Liver (tissue), 9 donors: Measurements from ENCODE around the gene TLCD5. TPM values are rescaled to one million over a fixed set of nuclear protein-coding genes. Genes with fewer than 3 reads are reported as not detected.

Source experiments
- DNase-seq: peaks from one replicate; pipeline ENCODE4 v3.0.0-alpha.2; 2017; ENCODE audit warnings: low spot score
- H3K27ac ChIP-seq, 2 donors: one replicate each; pipeline ENCODE4 v1.7.0; 2013; ENCODE audit warnings: inconsistent platforms in 2 of 2, low read length in 2 of 2, control low read depth in 1 of 2, low read depth in 1 of 2, mild to moderate bottlenecking in 1 of 2
- H3K27me3 ChIP-seq, 4 donors: one replicate each; pipeline versions ENCODE4 v1.6.1 to v1.7.0; 2013; ENCODE audit warnings: low read length in 3 of 4, inconsistent platforms in 1 of 4, mild to moderate bottlenecking in 1 of 4, moderate library complexity in 1 of 4; ENCODE audit not compliant: control insufficient read depth in 4 of 4, insufficient read depth in 4 of 4
- H3K36me3 ChIP-seq, 4 donors: one replicate each; pipeline versions ENCODE4 v1.6.1 to v1.7.0; 2013; ENCODE audit warnings: low read length in 3 of 4, mild to moderate bottlenecking in 3 of 4, low read depth in 1 of 4, moderate library complexity in 1 of 4; ENCODE audit not compliant: control insufficient read depth in 4 of 4, insufficient read depth in 3 of 4
- H3K4me1 ChIP-seq, 4 donors: one replicate each; pipeline versions ENCODE4 v1.6.1 to v1.7.0; 2013; ENCODE audit warnings: low read length in 3 of 4, mild to moderate bottlenecking in 3 of 4, moderate library complexity in 1 of 4; ENCODE audit not compliant: control insufficient read depth in 4 of 4, insufficient read depth in 4 of 4
- H3K4me3 ChIP-seq, 3 donors: one replicate each; pipeline versions ENCODE4 v1.6.1 to v1.7.0; 2013; ENCODE audit warnings: low read length in 3 of 3, control low read depth in 1 of 3, low read depth in 1 of 3, mild to moderate bottlenecking in 1 of 3
- H3K9ac ChIP-seq, 2 donors: one replicate each; pipeline ENCODE4 v1.7.0; 2013; ENCODE audit warnings: low read length in 2 of 2, mild to moderate bottlenecking in 2 of 2, moderate library complexity in 2 of 2, control low read depth in 1 of 2, low read depth in 1 of 2
- H3K9me3 ChIP-seq, 4 donors: one replicate each; pipeline versions ENCODE4 v1.6.1 to v1.7.0; 2013; ENCODE audit warnings: low read length in 3 of 4; ENCODE audit not compliant: control insufficient read depth in 4 of 4
- ATF3 ChIP-seq: IDR thresholded peaks from 2 replicates; pipeline ENCODE4 v1.6.1; 2016; ENCODE audit warnings: antibody characterized with exemption
- CTCF ChIP-seq: fragments of 150-350 bp; IDR thresholded peaks from 2 replicates; pipeline ENCODE4 v1.5.1; 2017; ENCODE audit warnings: improper control_type of control experiment, low read depth, low read length; ENCODE audit not compliant: missing input control
- EGR1 ChIP-seq, 2 donors: IDR thresholded peaks; 2 replicates each; pipeline ENCODE4 v1.6.1; 2016 to 2018; ENCODE audit warnings: antibody characterized with exemption in 2 of 2, low read depth in 2 of 2
- FOXA1 ChIP-seq: IDR thresholded peaks from 2 replicates; pipeline ENCODE4 v1.6.1; 2016; ENCODE audit warnings: antibody characterized with exemption
- FOXA2 ChIP-seq: IDR thresholded peaks from 2 replicates; pipeline ENCODE4 v1.6.1; 2016; ENCODE audit warnings: antibody characterized with exemption
- HNF4G ChIP-seq: IDR thresholded peaks from 2 replicates; pipeline ENCODE4 v1.6.1; 2016; ENCODE audit warnings: antibody characterized with exemption
- MAX ChIP-seq: IDR thresholded peaks from 2 replicates; pipeline ENCODE4 v1.6.1; 2016; ENCODE audit warnings: antibody characterized with exemption
- NR2F2 ChIP-seq: IDR thresholded peaks from 2 replicates; pipeline ENCODE4 v1.6.1; 2016; ENCODE audit warnings: antibody characterized with exemption
- RAD21 ChIP-seq, 2 donors: IDR thresholded peaks; 2 replicates each; pipeline ENCODE4 v1.6.1; 2016; ENCODE audit warnings: antibody characterized with exemption in 2 of 2, mild to moderate bottlenecking in 2 of 2
- REST ChIP-seq: IDR thresholded peaks from 2 replicates; pipeline ENCODE4 v1.6.1; 2016; ENCODE audit warnings: antibody characterized with exemption, mild to moderate bottlenecking
- RXRA ChIP-seq, 2 donors: IDR thresholded peaks; 2 replicates each; pipeline ENCODE4 v1.6.1; 2017 to 2018; ENCODE audit warnings: antibody characterized with exemption in 2 of 2, mild to moderate bottlenecking in 1 of 2
- SP1 ChIP-seq: IDR thresholded peaks from 2 replicates; pipeline ENCODE4 v1.6.1; 2018; ENCODE audit warnings: antibody characterized with exemption, mild to moderate bottlenecking
- TAF1 ChIP-seq: conservative IDR thresholded peaks from 2 replicates; pipeline ENCODE4 v1.6.1; 2016; ENCODE audit warnings: antibody characterized with exemption, mild to moderate bottlenecking
- YY1 ChIP-seq: IDR thresholded peaks from 2 replicates; pipeline ENCODE4 v1.6.1; 2016; ENCODE audit warnings: antibody characterized with exemption, mild to moderate bottlenecking
- ZBTB33 ChIP-seq: IDR thresholded peaks from 2 replicates; pipeline ENCODE4 v1.6.1; 2016; ENCODE audit warnings: antibody characterized with exemption
- WGBS: extraction: QIAGEN DNeasy Blood & Tissue Kit; methylation state at CpG from one replicate; pipeline ENCODE4 v1.1.7; 2013; 5-methylcytosine and 5-hydroxymethylcytosine counted together
- polyA plus RNA-seq, 2 donors: library from polyadenylated mRNA; stranded (reverse) in 1 of 2; unstranded in 1 of 2; fragments of 200-250 nt in 1 of 2; fragments of >200 nt in 1 of 2; fragmentation: Nextera tagmentation in 1 of 2; extraction: Ambion mirVana in 1 of 2; gene quantifications; one replicate each; pipeline versions ENCODE4 v1.2.1 to v1.2.3, GENCODE V29; 2013 to 2015
- total RNA-seq, 2 donors: library from RNA; depleted of rRNA; stranded (reverse); fragments of >200 nt; gene quantifications; one replicate each; pipeline ENCODE4 v1.2.3, GENCODE V29; 2014
- donor health status: healthy.
- donor health status: healthy.
- donor health status: healthy.
- donor health status: healthy.
- donor health status: healthy.

Gene TLCD5
- total RNA-seq (1 to 10 TPM in 1 of 2 donors, under 1 TPM in 1; 0.50 to 1.2 TPM), polyA plus RNA-seq (under 1 TPM; 0.31 to 0.86 TPM)

- Histone ChIP-seq H3K36me3 (no peaks in the 10 kb centered on the region), H3K4me1 (peaks cover 0 to 13% (median 10%) of the 10 kb centered on the region in 4 donors), H3K9ac (peak within 1 kb of the TSS in 1 of 2 donors; percentile 27), H3K4me3 (peak within 1 kb of the TSS; percentile 41 to 64 (median 55)), H3K27ac (peak within 1 kb of the TSS; percentile 64), H3K27me3 (peaks cover 0 to 3% (median 1%) of the 10 kb centered on the region in 4 donors), H3K9me3 (no peaks in the 10 kb centered on the region)
- TF ChIP-seq MAX (no peak), ZBTB33 (no peak), CTCF (no peak), NR2F2 (no peak), TAF1 (no peak), ATF3 (no peak), EGR1 (IDR thresholded peaks at IDR 0.05; ENCODE audit: low read depth in 2 of 2) (no peak), YY1 (no peak), FOXA2 (no peak), FOXA1 (no peak), RAD21 (IDR thresholded peaks at IDR 0.05) (no peak), RXRA (IDR thresholded peaks at IDR 0.05) (no peak)
- 3% methylated on average over 84 of the region's 84 CpGs for WGBS
- peak; percentile 57 for DNase-seq
Observed at GRCh38 chr11:120324932-120325810, at the start of gene TLCD5. Gene TLCD5 (plus strand): TSS chr11:120325299. CDS start chr11:120327442, 2,143 bp downstream.

GRCh38 chr11:120279502-120279901 lies 45.6 kb upstream of the TLCD5 start:
- Histone ChIP-seq H3K36me3 (no peaks in the 10 kb centered on the region), H3K4me1 (no peaks in the 10 kb centered on the region), H3K27me3 (no peaks in the 10 kb centered on the region), H3K4me3 (no peak overlapping the region), H3K27ac (no peak overlapping the region), H3K9ac (no peak overlapping the region), H3K9me3 (no peaks in the 10 kb centered on the region)
- TF ChIP-seq SP1 = no peak
- no peak for TF ChIP-seq HNF4G
- TF ChIP-seq REST = no peak
- no peak for TF ChIP-seq RXRA (IDR thresholded peaks at IDR 0.05)
- TF ChIP-seq FOXA2 = no peak
- TF ChIP-seq RAD21 (IDR thresholded peaks at IDR 0.05) = no peak
- no peak for TF ChIP-seq MAX
- TF ChIP-seq ATF3 = no peak
- TF ChIP-seq YY1 = no peak
- 87% methylated on average over 5 of the region's 5 CpGs for WGBS
- no peak for DNase-seq
